Spleen (tissue), 7 donors: ENCODE data around the gene ATXN3L.

Experiments used
- CTCF ChIP-seq, 11 experiments: fragments of 200-600 bp in 7 of 11; fragments of 450-650 bp in 4 of 11; sonication (generic) in 4 of 11; IDR thresholded peaks in 8 of 11; conservative IDR thresholded peaks in 3 of 11; 1 replicate in 7 of 11; 2 replicates in 4 of 11; pipeline versions ENCODE4 v1.4.0 to v1.8.0; 2016 to 2021; ENCODE audit warnings: antibody characterized with exemption in 11 of 11, inconsistent platforms in 4 of 11, mild to moderate bottlenecking in 1 of 11
- POLR2A ChIP-seq, 3 donors: fragments of 450-650 bp; IDR thresholded peaks; one replicate each; pipeline ENCODE4 v1.5.1; 2017; ENCODE audit warnings: antibody characterized with exemption in 3 of 3, mild to moderate bottlenecking in 1 of 3
- POLR2AphosphoS5 ChIP-seq, 3 donors: sonication (generic); formaldehyde crosslinking; IDR thresholded peaks; one replicate each; pipeline ENCODE4 v1.5.1; 2017; ENCODE audit warnings: antibody characterized with exemption in 3 of 3
- donor health status: DM: no; HTN: no; CAD: no; lungs with moderate emphysema.
- donor health status: DM: no; HTN: no; CAD: no.
- donor health status: DM: no; HTN: no; CAD: no.

GRCh38 chrX:13346646-13347045, 26.8 kb upstream of the ATXN3L start:
- no peak for TF ChIP-seq CTCF (IDR thresholded peaks at IDR 0.05 in 8 of 11, conservative IDR thresholded peaks at IDR 0.05 in 3 of 11)
- TF ChIP-seq POLR2A (IDR thresholded peaks at IDR 0.05), result no peak
- TF ChIP-seq POLR2AphosphoS5 (IDR thresholded peaks at IDR 0.05), result no peak
